NCI-H446 (cell line): ENCODE measurements around the gene SLC4A2.
"Not testable (repeated sequence)": the region's sequence is repeated elsewhere in the genome, so short reads cannot be mapped to it uniquely, and the experiment has no call there.

Experiments
- DNase-seq, 2 experiments: peaks; one replicate each; lab custom pipeline; 2025; lab: John Stamatoyannopoulos, UW

SLC4A2 gene

GRCh38 chr7:151025924-151026671, 33.3 kb upstream of the SLC4A2 start:
- no peak for DNase-seq

- not testable (repeated sequence) for DNase-seq
Measured at GRCh38 chr7:151026771-151027727, 32.3 kb upstream of the SLC4A2 start.

GRCh38 chr7:151027728-151028130, 31.7 kb upstream of the SLC4A2 start:
- DNase-seq: not testable (repeated sequence)

GRCh38 chr7:151028131-151028947, 31.1 kb upstream of the SLC4A2 start, which contains the start of gene ABCB8:
Gene ABCB8 (plus strand): TSS chr7:151028450. CDS start chr7:151028516, 66 bp downstream.
- DNase-seq: peak; percentile 95 to 99

GRCh38 chr7:151028948-151029501, 30.4 kb upstream of the SLC4A2 start:
- DNase-seq: no peak

DNA sequence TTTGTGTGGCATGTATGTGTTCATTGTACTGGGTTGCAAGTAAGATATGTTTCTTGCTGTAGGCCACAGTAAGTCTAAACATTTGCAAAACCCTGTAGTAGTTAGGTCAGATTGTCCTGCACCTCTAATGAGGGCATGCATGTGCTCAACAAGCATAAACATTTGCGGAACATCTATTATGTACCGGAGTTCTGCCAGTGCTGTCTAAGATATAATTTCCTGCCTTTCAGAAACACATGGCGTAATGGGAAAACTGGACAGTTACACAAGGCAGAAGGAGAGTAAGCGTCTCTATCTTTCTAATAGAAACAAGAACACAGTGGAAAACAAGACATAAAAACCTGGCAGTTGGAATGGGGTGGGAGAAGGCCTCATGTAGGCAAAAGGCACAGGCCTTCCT, 28.4 kb upstream of the SLC4A2 start:
- DNase-seq: no peak

DNA sequence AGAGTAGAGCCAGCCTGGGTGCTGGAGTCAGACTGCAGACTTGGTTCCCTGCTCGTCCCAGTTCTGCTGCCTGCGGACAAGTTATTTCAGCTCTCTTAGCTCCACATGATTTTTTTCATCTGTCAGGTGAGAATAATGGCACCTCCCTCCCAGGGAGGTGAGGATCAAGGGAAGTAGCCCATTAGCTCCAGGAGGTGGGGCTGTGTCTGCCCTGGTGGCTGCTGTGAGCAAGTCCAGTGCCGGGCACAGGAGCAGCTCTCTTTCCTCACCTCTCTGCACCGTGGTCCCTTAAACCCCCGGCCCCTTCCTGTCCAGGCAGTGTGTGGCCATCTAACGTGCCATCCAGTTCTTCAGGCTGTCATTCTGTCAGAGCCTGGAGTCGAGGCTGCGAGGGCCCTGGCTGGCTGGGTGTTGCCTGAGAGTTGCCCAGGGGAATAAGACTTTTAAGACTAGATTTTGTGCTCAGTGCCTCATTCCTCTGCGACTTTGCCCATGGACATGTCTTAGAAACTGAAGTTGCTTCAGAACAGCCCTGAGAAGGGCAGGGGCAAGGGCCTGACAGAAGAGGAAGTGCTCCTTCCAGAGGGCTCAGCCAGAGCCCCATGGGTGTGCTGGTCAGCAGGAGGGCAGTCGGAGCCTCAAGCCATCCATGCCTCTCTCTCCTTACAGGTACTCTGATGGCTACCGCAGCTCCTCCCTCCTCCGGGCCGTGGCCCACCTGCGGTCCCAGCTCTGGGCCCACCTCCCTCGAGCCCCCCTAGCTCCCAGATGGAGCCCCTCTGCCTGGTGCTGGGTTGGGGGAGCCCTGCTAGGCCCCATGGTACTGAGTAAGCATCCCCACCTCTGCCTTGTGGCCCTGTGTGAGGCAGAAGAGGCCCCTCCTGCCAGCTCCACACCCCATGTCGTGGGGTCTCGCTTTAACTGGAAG, 26.2 kb upstream of the SLC4A2 start:
- DNase-seq: no peak

- DNase-seq: no peak
Measured at GRCh38 chr7:151033864-151034249, 25.5 kb upstream of the SLC4A2 start.

DNA sequence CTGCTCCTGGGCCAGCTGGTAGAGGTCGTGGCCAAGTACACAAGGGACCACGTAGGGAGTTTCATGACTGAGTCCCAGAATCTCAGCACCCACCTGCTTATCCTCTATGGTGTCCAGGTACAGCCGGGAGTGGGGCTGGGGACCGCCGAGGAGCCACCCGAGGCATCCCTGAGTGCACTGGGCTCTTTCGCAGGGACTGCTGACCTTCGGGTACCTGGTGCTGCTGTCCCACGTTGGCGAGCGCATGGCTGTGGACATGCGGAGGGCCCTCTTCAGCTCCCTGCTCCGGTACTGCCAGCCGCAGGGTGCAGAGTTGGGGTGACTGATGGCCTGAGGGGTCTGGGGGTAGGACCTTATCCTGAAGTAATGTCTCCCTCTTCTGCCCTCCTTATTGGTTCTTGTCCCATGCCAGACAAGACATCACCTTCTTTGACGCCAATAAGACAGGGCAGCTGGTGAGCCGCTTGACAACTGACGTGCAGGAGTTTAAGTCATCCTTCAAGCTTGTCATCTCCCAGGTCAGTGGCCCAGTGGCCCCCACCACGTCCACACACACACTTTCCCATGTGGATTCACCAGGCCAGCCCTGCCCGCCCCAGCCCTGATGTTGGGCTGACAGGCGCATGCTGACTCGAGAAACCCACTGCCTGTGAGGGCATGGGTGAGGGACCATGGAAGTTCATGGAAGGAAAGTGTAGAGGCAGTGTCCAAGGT, 24.9 kb upstream of the SLC4A2 start:
- DNase-seq: no peak

- DNase-seq: no peak
Measured at GRCh38 chr7:151035026-151035717, 24.2 kb upstream of the SLC4A2 start.

- DNase-seq: no peak
Measured at GRCh38 chr7:151035902-151036301, 23.5 kb upstream of the SLC4A2 start.

GRCh38 chr7:151038951-151039849, 20.2 kb upstream of the SLC4A2 start:
- DNase-seq: no peak

DNA sequence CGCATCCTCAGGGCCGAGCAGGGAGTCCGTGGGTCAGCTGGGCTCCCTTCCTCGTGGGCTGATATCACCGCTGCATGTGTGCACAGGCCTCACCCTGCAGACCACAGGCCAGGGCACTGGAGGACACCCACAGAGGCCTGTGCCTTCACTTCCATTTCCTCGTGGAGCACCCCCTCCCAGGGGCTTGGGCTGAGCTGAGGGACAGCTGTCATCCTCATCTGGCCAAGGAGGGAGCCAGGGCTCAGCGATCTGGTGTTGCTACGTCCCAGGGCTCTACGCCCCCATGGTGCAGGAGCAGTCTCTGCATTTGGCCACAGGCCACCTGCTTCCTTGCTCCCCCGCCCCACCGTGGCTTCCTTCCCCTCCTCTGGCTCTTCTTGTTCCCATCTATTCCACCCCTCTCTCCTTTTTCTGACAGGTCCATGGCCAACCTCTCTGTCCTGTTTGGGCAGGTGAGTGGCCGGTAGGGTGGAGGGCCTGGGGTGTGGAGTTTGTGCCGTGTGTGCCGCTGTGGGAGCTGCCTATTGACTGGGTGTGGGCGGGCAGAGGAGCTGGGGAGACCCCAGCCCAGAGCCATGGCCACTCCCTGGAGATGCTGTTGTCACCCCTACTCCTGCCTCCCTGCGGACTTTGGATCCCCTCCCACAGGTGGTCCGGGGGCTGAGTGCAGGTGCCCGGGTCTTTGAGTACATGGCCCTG, 19.4 kb upstream of the SLC4A2 start:
- DNase-seq: no peak

DNA sequence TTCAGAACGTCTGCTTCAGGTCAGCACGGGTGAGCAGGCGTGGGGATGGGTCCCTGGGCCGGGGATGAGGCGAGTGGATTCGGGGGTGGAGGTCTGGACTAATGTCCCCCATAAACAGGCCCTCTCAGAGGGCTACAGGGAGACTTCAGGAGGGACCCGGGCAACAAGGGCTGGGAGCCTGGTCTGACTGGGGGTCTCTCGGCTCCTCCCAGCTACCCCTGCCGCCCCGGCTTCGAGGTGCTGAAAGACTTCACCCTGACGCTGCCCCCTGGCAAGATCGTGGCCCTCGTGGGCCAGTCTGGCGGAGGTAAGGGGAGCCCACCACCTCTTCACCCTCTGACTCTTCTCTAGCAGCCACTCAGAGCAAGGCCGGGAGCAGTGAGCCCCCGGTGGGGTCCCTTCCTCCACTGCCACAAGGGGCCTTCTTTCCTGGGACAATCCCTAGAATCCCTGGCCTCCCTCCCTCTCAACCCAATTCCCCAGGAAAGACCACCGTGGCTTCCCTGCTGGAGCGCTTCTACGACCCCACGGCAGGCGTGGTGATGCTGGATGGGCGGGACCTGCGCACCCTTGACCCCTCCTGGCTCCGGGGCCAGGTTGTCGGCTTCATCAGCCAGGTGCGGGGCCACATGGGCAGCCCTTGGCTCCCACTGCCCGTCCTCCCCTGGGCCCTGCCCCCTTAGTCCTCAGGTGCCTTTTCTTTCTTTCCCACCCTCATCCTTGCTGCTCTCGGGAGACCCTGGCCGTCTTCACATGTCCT, 18.6 kb upstream of the SLC4A2 start:
- no peak for DNase-seq

- not testable (repeated sequence) for DNase-seq
Measured at GRCh38 chr7:151043449-151043848, 15.9 kb upstream of the SLC4A2 start.

GRCh38 chr7:151043959-151044358, 15.4 kb upstream of the SLC4A2 start:
- DNase-seq: no peak

GRCh38 chr7:151045262-151045661, 14.1 kb upstream of the SLC4A2 start:
- DNase-seq: no peak
